ENCODE results near the gene NAT14.
A peak's percentile ranks its signal among the peaks of the same experiment; 100 is the strongest.
"Not testable (repeated sequence)": the region's sequence is repeated elsewhere in the genome, so short reads cannot be mapped to it uniquely, and the experiment has no call there.

Gene NAT14

GRCh38 chr19:55495646-55496349 lies 10.8 kb downstream of the NAT14 start:
- Mint-ChIP-seq H3K4me1 (ENCODE audit: low read depth) (peaks cover 5% of the 10 kb centered on the region), H3K4me3 (no peak overlapping the region), H3K27me3 (no peaks in the 10 kb centered on the region), H3K9me3 (no peaks in the 10 kb centered on the region), H3K36me3 (ENCODE audit: low read depth) (no peaks in the 10 kb centered on the region), H3K27ac (no peak overlapping the region)

- not testable (repeated sequence) for H3K4me3 Mint-ChIP-seq; H3K4me1 Mint-ChIP-seq (ENCODE audit: low read depth); H3K27me3 Mint-ChIP-seq; H3K9me3 Mint-ChIP-seq; H3K36me3 Mint-ChIP-seq (ENCODE audit: low read depth); H3K27ac Mint-ChIP-seq
These were observed 11.8 kb downstream of the NAT14 start for GRCh38 chr19:55496820-55497219.

GRCh38 chr19:55497763-55498162 lies 12.8 kb downstream of the NAT14 start:
- H3K9me3 Mint-ChIP-seq, result no peaks in the 10 kb centered on the region
- no peaks in the 10 kb centered on the region for H3K27me3 Mint-ChIP-seq
- no peaks in the 10 kb centered on the region for H3K36me3 Mint-ChIP-seq (ENCODE audit: low read depth)
- no peak overlapping the region for H3K27ac Mint-ChIP-seq
- no peak overlapping the region for H3K4me3 Mint-ChIP-seq
- H3K4me1 Mint-ChIP-seq (ENCODE audit: low read depth), result peaks cover 13% of the 10 kb centered on the region

- Mint-ChIP-seq H3K27ac (no peak overlapping the region), H3K4me3 (no peak overlapping the region), H3K36me3 (ENCODE audit: low read depth) (peaks cover 4% of the 10 kb centered on the region), H3K9me3 (no peaks in the 10 kb centered on the region), H3K27me3 (no peaks in the 10 kb centered on the region), H3K4me1 (ENCODE audit: low read depth) (peaks cover 18% of the 10 kb centered on the region)
These were observed 13.4 kb downstream of the NAT14 start for GRCh38 chr19:55498246-55498840.

- H3K4me1 Mint-ChIP-seq (ENCODE audit: low read depth), result peaks cover 22% of the 10 kb centered on the region
- peaks cover 7% of the 10 kb centered on the region for H3K36me3 Mint-ChIP-seq (ENCODE audit: low read depth)
- no peaks in the 10 kb centered on the region for H3K27me3 Mint-ChIP-seq
- no peak overlapping the region for H3K4me3 Mint-ChIP-seq
- H3K27ac Mint-ChIP-seq, result no peak overlapping the region
- no peaks in the 10 kb centered on the region for H3K9me3 Mint-ChIP-seq
These were observed 15.5 kb downstream of the NAT14 start for GRCh38 chr19:55500368-55500952.

GRCh38 chr19:55502197-55502952 lies 17.4 kb downstream of the NAT14 start:
- no peak overlapping the region for H3K4me3 Mint-ChIP-seq
- no peaks in the 10 kb centered on the region for H3K27me3 Mint-ChIP-seq
- H3K27ac Mint-ChIP-seq, result peak overlapping the region; percentile 75
- H3K4me1 Mint-ChIP-seq (ENCODE audit: low read depth), result peaks cover 22% of the 10 kb centered on the region
- H3K36me3 Mint-ChIP-seq (ENCODE audit: low read depth), result peaks cover 7% of the 10 kb centered on the region
- no peaks in the 10 kb centered on the region for H3K9me3 Mint-ChIP-seq

- H3K27me3 Mint-ChIP-seq, result no peaks in the 10 kb centered on the region
- no peaks in the 10 kb centered on the region for H3K9me3 Mint-ChIP-seq
- peaks cover 7% of the 10 kb centered on the region for H3K36me3 Mint-ChIP-seq (ENCODE audit: low read depth)
- peak overlapping the region; percentile 8 for H3K4me3 Mint-ChIP-seq
- peak overlapping the region; percentile 76 for H3K27ac Mint-ChIP-seq
- H3K4me1 Mint-ChIP-seq (ENCODE audit: low read depth), result peaks cover 22% of the 10 kb centered on the region
These were observed 18.1 kb downstream of the NAT14 start for GRCh38 chr19:55503157-55503501.

- Mint-ChIP-seq H3K27me3 (no peaks in the 10 kb centered on the region), H3K4me3 (peak overlapping the region; percentile 58), H3K36me3 (ENCODE audit: low read depth) (peaks cover 7% of the 10 kb centered on the region), H3K27ac (peak overlapping the region; percentile 76), H3K4me1 (ENCODE audit: low read depth) (peaks cover 22% of the 10 kb centered on the region), H3K9me3 (no peaks in the 10 kb centered on the region)
These were observed 18.7 kb downstream of the NAT14 start for GRCh38 chr19:55503502-55504251.

- H3K9me3 Mint-ChIP-seq, result no peaks in the 10 kb centered on the region
- H3K27me3 Mint-ChIP-seq, result no peaks in the 10 kb centered on the region
- H3K36me3 Mint-ChIP-seq (ENCODE audit: low read depth), result peaks cover 7% of the 10 kb centered on the region
- H3K27ac Mint-ChIP-seq, result no peak overlapping the region
- peaks cover 22% of the 10 kb centered on the region for H3K4me1 Mint-ChIP-seq (ENCODE audit: low read depth)
- H3K4me3 Mint-ChIP-seq, result peak overlapping the region; percentile 58
These were observed 19.2 kb downstream of the NAT14 start for GRCh38 chr19:55504252-55504603.

GRCh38 chr19:55504981-55505380 lies 20.0 kb downstream of the NAT14 start:
- Mint-ChIP-seq H3K36me3 (ENCODE audit: low read depth) (peaks cover 7% of the 10 kb centered on the region), H3K9me3 (no peaks in the 10 kb centered on the region), H3K4me1 (ENCODE audit: low read depth) (peaks cover 22% of the 10 kb centered on the region), H3K27ac (no peak overlapping the region), H3K27me3 (no peaks in the 10 kb centered on the region), H3K4me3 (no peak overlapping the region)

GRCh38 chr19:55508120-55508519 lies 23.1 kb downstream of the NAT14 start:
- Mint-ChIP-seq H3K27me3 (peaks cover 4% of the 10 kb centered on the region), H3K9me3 (no peaks in the 10 kb centered on the region), H3K36me3 (ENCODE audit: low read depth) (peaks cover 6% of the 10 kb centered on the region), H3K4me3 (no peak overlapping the region), H3K27ac (no peak overlapping the region), H3K4me1 (ENCODE audit: low read depth) (peaks cover 11% of the 10 kb centered on the region)

- H3K4me1 Mint-ChIP-seq (ENCODE audit: low read depth), result no peaks in the 10 kb centered on the region
- no peaks in the 10 kb centered on the region for H3K36me3 Mint-ChIP-seq (ENCODE audit: low read depth)
- H3K27ac Mint-ChIP-seq, result peak overlapping the region; percentile 37
- H3K9me3 Mint-ChIP-seq, result no peaks in the 10 kb centered on the region
- peaks cover 4% of the 10 kb centered on the region for H3K27me3 Mint-ChIP-seq
- peak overlapping the region; percentile 65 for H3K4me3 Mint-ChIP-seq
These were observed 32.1 kb downstream of the NAT14 start for GRCh38 chr19:55516878-55517620.

GRCh38 chr19:55519451-55520311 lies 34.7 kb downstream of the NAT14 start:
- peaks cover 5% of the 10 kb centered on the region for H3K27me3 Mint-ChIP-seq

More at GRCh38 chr19:55519451-55520311, 34.7 kb downstream of the NAT14 start:
- Mint-ChIP-seq H3K9me3 (no peaks in the 10 kb centered on the region), H3K36me3 (ENCODE audit: low read depth) (no peaks in the 10 kb centered on the region), H3K4me1 (ENCODE audit: low read depth) (no peaks in the 10 kb centered on the region), H3K4me3 (no peak overlapping the region), H3K27ac (no peak overlapping the region)

Data from stimulated activated naive CD8-positive, alpha-beta T cell treated with anti-CD3 and anti-CD28 coated beads, Interleukin-15, Interleukin-2, amounts not matched to agents 100 ng/mL and 50 ng/mL, for 24 hours (primary cell).